HCT116 (cell line): ENCODE data around the gene MTG2. TPM values are rescaled to one million over a fixed set of nuclear protein-coding genes. Genes with fewer than 3 reads are reported as not detected.

Source experiments
- ATAC-seq: fragments of 200-7000 bp; cut with Tn5 transposase; 2 replicates; pipeline ENCODE4 v1.9.1; 2020; ENCODE audit warnings: mild to moderate bottlenecking, moderate library complexity
- BruUV-seq: library from RNA; stranded (reverse); fragments of 400-500 nt; replicated peaks from 2 replicates; lab custom pipeline; 2021; lab: Mats Ljungman, UMichigan
- CTCF ChIA-PET: fragments of 300-600 bp; sonication (Branson Sonifier 250); formaldehyde crosslinking; loops from one replicate; lab custom pipeline; 2021; ENCODE audit warnings: antibody characterized with exemption; lab: Charles Lee
- POLR2A ChIA-PET: fragments of 300-600, 350-600 bp; sonication (Branson Sonifier 250); formaldehyde crosslinking; loops from one replicate; lab custom pipeline; 2021; ENCODE audit warnings: antibody characterized with exemption; lab: Charles Lee
- RAD21 ChIA-PET, 2 experiments: fragments of 300-600 bp; sonication (Branson Sonifier 250); formaldehyde crosslinking; loops; one replicate each; lab custom pipeline; 2023; ENCODE audit warnings: low total read pairs in 2 of 2; ENCODE audit not compliant: uncharacterized antibody in 2 of 2, unreplicated experiment in 2 of 2, low non-redundant PET in 1 of 2; lab: Charles Lee
- DNase-seq: peaks from one replicate; pipeline ENCODE4 v3.0.0-alpha.2; 2010; ENCODE audit warnings: low read depth, low spot score
- H2AFZ ChIP-seq: fragments of 200-600 bp; shearing (Covaris generic), sonication (generic); 2 replicates; pipeline ENCODE4 v1.6.1; 2017; ENCODE audit warnings: low read depth, mixed run types, mixed read lengths, antibody characterized with exemption, low read length; ENCODE audit not compliant: poor library complexity, severe bottlenecking
- H3K27ac ChIP-seq: 2 replicates; pipeline ENCODE4 v1.5.1; 2012; ENCODE audit warnings: low read depth, low read length
- H3K27me3 ChIP-seq: fragments of 200-600 bp; sonication (generic); 2 replicates; pipeline ENCODE4 v1.6.1; 2016; ENCODE audit warnings: mixed run types, low read length, mixed read lengths; ENCODE audit not compliant: insufficient read depth
- H3K36me3 ChIP-seq, 2 experiments: fragments of 200-500 bp in 1 of 2; fragments of 200-600 bp in 1 of 2; sonication (Bioruptor generic) in 1 of 2; sonication (generic) in 1 of 2; 2 replicates each; pipeline versions ENCODE4 v1.5.1 to v1.6.1; 2014 to 2016; ENCODE audit warnings: low read length in 2 of 2, inconsistent platforms in 1 of 2, mixed read lengths in 1 of 2, mixed run types in 1 of 2; ENCODE audit not compliant: insufficient read depth in 2 of 2, control insufficient read depth in 1 of 2
- H3K4me1 ChIP-seq, 2 experiments: fragments of 200-600 bp in 1 of 2; sonication (generic) in 1 of 2; 2 replicates each; pipeline versions ENCODE4 v1.5.1 to v1.6.1; 2012 to 2017; ENCODE audit warnings: low read length in 2 of 2, inconsistent platforms in 1 of 2, mild to moderate bottlenecking in 1 of 2, mixed read lengths in 1 of 2, mixed run types in 1 of 2, moderate library complexity in 1 of 2; ENCODE audit not compliant: insufficient read depth in 2 of 2, control insufficient read depth in 1 of 2
- H3K4me2 ChIP-seq: fragments of 200-600 bp; sonication (generic); 2 replicates; pipeline ENCODE4 v1.6.1; 2017; ENCODE audit warnings: mixed run types, low read length, mixed read lengths
- H3K4me3 ChIP-seq, 2 experiments: fragments of 200-600 bp in 1 of 2; sonication (generic) in 1 of 2; replicated peaks in 1 of 2; 2 replicates each; pipeline ENCODE4 v1.5.1; 2011 to 2016; ENCODE audit warnings: low read length in 2 of 2, control low read depth in 1 of 2, low read depth in 1 of 2, mild to moderate bottlenecking in 1 of 2, mixed read lengths in 1 of 2, mixed run types in 1 of 2
- H3K79me2 ChIP-seq: fragments of 200-600 bp; sonication (generic); 2 replicates; pipeline ENCODE4 v1.6.1; 2017; ENCODE audit warnings: mild to moderate bottlenecking, mixed run types, low read length, moderate library complexity, mixed read lengths; ENCODE audit not compliant: insufficient read depth
- H3K9ac ChIP-seq: fragments of 200-600 bp; sonication (generic); 2 replicates; pipeline ENCODE4 v1.6.1; 2016; ENCODE audit warnings: low read length, mixed read lengths
- H3K9me2 ChIP-seq: fragments of 200-600 bp; sonication (generic), shearing (Covaris generic); 2 replicates; pipeline ENCODE4 v1.6.1; 2017; ENCODE audit warnings: mixed run types, mild to moderate bottlenecking, moderate library complexity; ENCODE audit not compliant: insufficient read depth
- H3K9me3 ChIP-seq, 2 experiments: fragments of 200-500 bp in 1 of 2; fragments of 200-600 bp in 1 of 2; sonication (Bioruptor generic) in 1 of 2; sonication (generic) in 1 of 2; 2 replicates each; pipeline ENCODE4 v1.6.1; 2014 to 2017; ENCODE audit warnings: low read length in 2 of 2, mixed read lengths in 2 of 2, inconsistent platforms in 1 of 2, low read depth in 1 of 2, mild to moderate bottlenecking in 1 of 2, mixed run types in 1 of 2, moderate library complexity in 1 of 2; ENCODE audit not compliant: control insufficient read depth in 1 of 2, insufficient read depth in 1 of 2
- H4K20me1 ChIP-seq: fragments of 200-600 bp; sonication (generic), shearing (Covaris generic); 2 replicates; pipeline ENCODE4 v1.6.1; 2017; ENCODE audit warnings: mixed run types, mild to moderate bottlenecking, moderate library complexity; ENCODE audit not compliant: insufficient read depth
- ATF3 ChIP-seq: IDR thresholded peaks from 2 replicates; pipeline ENCODE4 v1.6.1; 2012
- CBX3 ChIP-seq: IDR thresholded peaks from 2 replicates; pipeline ENCODE4 v1.6.1; 2012; ENCODE audit warnings: low read depth
- CEBPB ChIP-seq: IDR thresholded peaks from 2 replicates; pipeline ENCODE4 v1.6.1; 2012; ENCODE audit warnings: low read depth
- CTCF ChIP-seq, 3 experiments: fragments of 200-600 bp in 1 of 3; sonication (generic) in 1 of 3; IDR thresholded peaks in 2 of 3; conservative IDR thresholded peaks in 1 of 3; 2 replicates each; pipeline ENCODE4 v1.5.1; 2012 to 2017; ENCODE audit warnings: low read depth in 2 of 3, low read length in 2 of 3, antibody characterized with exemption in 1 of 3, borderline replicate concordance in 1 of 3, control low read depth in 1 of 3, mild to moderate bottlenecking in 1 of 3, mixed read lengths in 1 of 3, mixed run types in 1 of 3, moderate library complexity in 1 of 3; ENCODE audit not compliant: insufficient read depth in 1 of 3
- EGR1 ChIP-seq: IDR thresholded peaks from 2 replicates; pipeline ENCODE4 v1.6.1; 2012; ENCODE audit warnings: low read depth
- ELF1 ChIP-seq: IDR thresholded peaks from 2 replicates; pipeline ENCODE4 v1.6.1; 2012; ENCODE audit warnings: low read depth, borderline replicate concordance
- EZH2 ChIP-seq: fragments of 200-600 bp; sonication (generic); IDR thresholded peaks from 2 replicates; pipeline ENCODE4 v1.6.1; 2017; ENCODE audit warnings: antibody characterized with exemption, mixed run types
- EZH2phosphoT487 ChIP-seq: fragments of 200-600 bp; IDR thresholded peaks from 2 replicates; pipeline ENCODE4 v1.6.1; 2018; ENCODE audit warnings: antibody characterized with exemption, borderline replicate concordance
- FOSL1 ChIP-seq: IDR thresholded peaks from 2 replicates; pipeline ENCODE4 v1.6.1; 2012; ENCODE audit warnings: low read depth
- JUND ChIP-seq: IDR thresholded peaks from 2 replicates; pipeline ENCODE4 v1.6.1; 2012
- MAX ChIP-seq: IDR thresholded peaks from 2 replicates; pipeline ENCODE4 v1.6.1; 2012
- POLR2A ChIP-seq: IDR thresholded peaks from 2 replicates; pipeline ENCODE4 v1.7.0; 2011; ENCODE audit warnings: borderline replicate concordance; ENCODE audit not compliant: insufficient read depth, insufficient read length; ENCODE audit errors: extremely low read depth
- POLR2AphosphoS5 ChIP-seq: IDR thresholded peaks from 2 replicates; pipeline ENCODE4 v1.6.1; 2011; ENCODE audit warnings: mild to moderate bottlenecking, low read depth, low read length, moderate library complexity
- RAD21 ChIP-seq: IDR thresholded peaks from 2 replicates; pipeline ENCODE4 v1.6.1; 2012; ENCODE audit warnings: low read depth, mild to moderate bottlenecking
- SP1 ChIP-seq: IDR thresholded peaks from 2 replicates; pipeline ENCODE4 v1.6.1; 2012; ENCODE audit warnings: low read depth
- SRF ChIP-seq: IDR thresholded peaks from 2 replicates; pipeline ENCODE4 v1.6.1; 2012; ENCODE audit warnings: low read depth
- TCF7L2 ChIP-seq: IDR thresholded peaks from 2 replicates; pipeline ENCODE4 v1.7.0; 2011; ENCODE audit warnings: borderline replicate concordance, inconsistent platforms; ENCODE audit not compliant: insufficient read depth, insufficient read length; ENCODE audit errors: extremely low read depth
- YY1 ChIP-seq: IDR thresholded peaks from 2 replicates; pipeline ENCODE4 v1.6.1; 2011; ENCODE audit warnings: low read length, low read depth, moderate library complexity, mild to moderate bottlenecking; ENCODE audit not compliant: insufficient replicate concordance; ENCODE audit errors: extremely low read depth
- ZBTB33 ChIP-seq: IDR thresholded peaks from 2 replicates; pipeline ENCODE4 v1.6.1; 2011; ENCODE audit warnings: mild to moderate bottlenecking, low read length, moderate library complexity; ENCODE audit not compliant: insufficient replicate concordance; ENCODE audit errors: extremely low read depth
- ZNF274 ChIP-seq: fragments of 200-500 bp; sonication (Bioruptor generic); IDR thresholded peaks from 2 replicates; pipeline ENCODE4 v1.6.1; 2014; ENCODE audit warnings: mild to moderate bottlenecking, low read depth, low read length, inconsistent platforms
- intact Hi-C: fragments of 100-400 bp; cut with micrococcal nuclease; formaldehyde crosslinking; loops from 2 replicates; pipeline ENCODE4 v1.10.0; 2022
- total RNA-seq: library from RNA; stranded (reverse); gene quantifications from one replicate; pipeline ENCODE4 v1.2.1, GENCODE V29; 2021; ENCODE audit not compliant: unreplicated experiment

The MTG2 gene
- total RNA-seq, 1 experiment from 2014 or later: 43.3 TPM

- ChIA-PET POLR2A (no interaction called here), RAD21 (no interaction called here), CTCF (interaction anchor here (1.4 kb wide), 1 partner anchor 146 kb away, joined by 8 read pairs; no protein-coding TSS in a partner anchor)
- no peaks in the 10 kb centered on the region for H3K9me3 ChIP-seq
- DNase-seq (no peak), ATAC-seq (no peak)
- peak overlapping the region; percentile 28; the same call in 1 of the 2 replicates for H3K27ac ChIP-seq
- peak overlapping the region; percentile 47 for H3K4me2 ChIP-seq
- no TSS peak for BruUV-seq
- no peaks in the 10 kb centered on the region for H3K27me3 ChIP-seq
- H3K36me3 ChIP-seq: peaks cover 5 to 24% of the 10 kb centered on the region in 2 experiments; a peak in 2 of 4 replicates
- intact Hi-C loops: loop anchor here (1.0 kb wide), 1 partner anchor 146 kb away; no protein-coding TSS in a partner anchor
- H3K9ac ChIP-seq: no peak overlapping the region
- no peak overlapping the region for H2AFZ ChIP-seq
- H3K79me2 ChIP-seq: peaks cover 86% of the 10 kb centered on the region
- H3K9me2 ChIP-seq: no peaks in the 10 kb centered on the region
- H3K4me1 ChIP-seq: peaks cover 50 to 72% of the 10 kb centered on the region in 2 experiments
- TF ChIP-seq JUND: no peak
- no peak for TF ChIP-seq ZBTB33
- no peak for TF ChIP-seq ZNF274
- TF ChIP-seq MAX: no peak
- no peak for TF ChIP-seq POLR2AphosphoS5
- no peak for TF ChIP-seq CBX3
- TF ChIP-seq ATF3: no peak
- no peak for TF ChIP-seq SRF
- TF ChIP-seq YY1: no peak
- no peak for TF ChIP-seq POLR2A
- TF ChIP-seq TCF7L2: no peak
- no peak for TF ChIP-seq SP1
- TF ChIP-seq CTCF (IDR thresholded peaks at IDR 0.05 in 2 of 3, conservative IDR thresholded peaks at IDR 0.05 in 1 of 3; ENCODE audit: borderline replicate concordance in 1 of 3, insufficient read depth in 1 of 3, low read depth in 2 of 3, low read length in 2 of 3): no peak
- no peak for TF ChIP-seq FOSL1
- TF ChIP-seq EZH2phosphoT487: no peak
- TF ChIP-seq EZH2: no peak
- TF ChIP-seq ELF1: no peak
- TF ChIP-seq CEBPB: no peak
- no peak for TF ChIP-seq RAD21
- TF ChIP-seq EGR1: no peak
- no peak overlapping the region for H3K4me3 ChIP-seq
- peaks cover 3% of the 10 kb centered on the region; the same call in 1 of the 2 replicates for H4K20me1 ChIP-seq
Observed at GRCh38 chr20:62157387-62158087, 25.3 kb upstream of the MTG2 start.
